ENCODE results near the gene CIAO3.

The CIAO3 gene

DNA sequence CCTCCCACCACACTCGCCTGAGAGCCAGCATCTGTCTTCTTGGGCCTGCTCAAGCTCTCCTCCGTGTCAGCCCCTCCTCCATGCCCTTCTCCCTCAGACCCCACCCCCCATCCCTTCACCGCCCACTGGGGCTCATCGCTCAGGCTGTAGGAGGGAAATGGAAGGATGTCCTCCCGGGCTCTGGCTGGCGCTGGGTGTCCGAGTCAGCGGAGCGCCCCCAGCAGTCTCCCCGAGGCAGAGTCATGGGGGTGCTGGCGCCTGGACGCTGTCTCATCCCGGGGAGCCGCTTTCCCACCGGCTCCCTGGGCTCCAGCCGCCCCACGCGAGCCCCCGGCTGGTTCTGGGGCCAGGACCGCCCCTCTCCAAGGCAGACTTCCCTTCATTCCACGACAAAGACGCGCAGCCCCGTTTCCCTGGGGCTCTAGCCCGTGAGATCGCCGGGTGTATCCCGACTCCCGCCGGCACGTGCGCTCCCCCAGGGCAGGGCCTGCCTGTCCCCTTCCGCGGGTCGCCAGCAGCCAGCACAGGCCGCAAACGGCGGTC lies 20.3 kb downstream of the CIAO3 start:
- TF ChIP-seq CTCF (IDR thresholded peaks at IDR 0.05; ENCODE audit: insufficient read depth, low read length, missing control alignments): peak; percentile 52
- CTCF ChIA-PET: interaction anchor here (0.6 to 3.4 kb wide), 16 partner anchors 8 to 335 kb away, joined by 3 to 25 read pairs (median 4); partner anchors contain the start of gene CIAO3
- DNase-seq (ENCODE audit: low read depth, low spot score): no peak
- H3K4me3 ChIP-seq (ENCODE audit: low read depth, low read length): peak overlapping the region; percentile 75
- POLR2A ChIA-PET: interaction anchor here (1.0 to 1.5 kb wide), 3 partner anchors 9 to 34 kb away, joined by 3 to 7 read pairs (median 5); no protein-coding TSS in a partner anchor

- peak; percentile 29 for TF ChIP-seq CTCF (IDR thresholded peaks at IDR 0.05; ENCODE audit: insufficient read depth, low read length, missing control alignments)
- no peak for DNase-seq (ENCODE audit: low read depth, low spot score)
- POLR2A ChIA-PET: interaction anchor here (0.9 to 1.5 kb wide), 4 partner anchors 10 to 69 kb away, joined by 3 to 7 read pairs (median 4); partner anchors contain the start of genes CHTF18 and RPUSD1
- H3K4me3 ChIP-seq (ENCODE audit: low read depth, low read length): peak overlapping the region; percentile 75
- CTCF ChIA-PET: interaction anchor here (0.6 to 3.4 kb wide), 18 partner anchors 8 to 456 kb away, joined by 3 to 25 read pairs (median 4); partner anchors contain the start of gene CIAO3
These were observed 20.9 kb downstream of the CIAO3 start for GRCh38 chr16:719815-720446.

DNA sequence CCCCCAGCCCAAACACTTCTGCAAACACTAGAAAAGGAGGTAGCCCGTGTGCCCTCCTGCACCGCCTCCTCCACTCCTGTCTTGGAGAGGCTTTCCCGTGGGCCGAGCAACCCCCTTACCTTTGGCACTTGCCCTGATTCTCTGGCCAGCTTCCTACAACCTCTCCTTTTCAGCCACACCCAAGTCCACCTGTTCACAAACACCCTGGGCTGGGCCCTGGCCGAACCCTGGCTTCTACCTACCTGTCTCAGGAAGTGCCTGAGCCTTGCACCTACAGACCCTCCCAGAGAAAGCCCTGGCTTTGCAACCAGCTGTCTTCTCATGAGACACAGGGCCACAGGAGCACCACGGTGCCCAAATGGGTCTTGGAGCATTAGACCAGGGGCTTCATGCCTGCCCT lies 21.9 kb downstream of the CIAO3 start:
- TF ChIP-seq CTCF (IDR thresholded peaks at IDR 0.05; ENCODE audit: insufficient read depth, low read length, missing control alignments): no peak
- no peak for DNase-seq (ENCODE audit: low read depth, low spot score)
- CTCF ChIA-PET: interaction anchor here (0.7 to 3.4 kb wide), 7 partner anchors 9 to 457 kb away, joined by 3 to 25 read pairs (median 6); no protein-coding TSS in a partner anchor
- H3K4me3 ChIP-seq (ENCODE audit: low read depth, low read length): no peak overlapping the region
- POLR2A ChIA-PET: interaction anchor here (0.9 kb wide), 1 partner anchor 70 kb away, joined by 3 read pairs; the partner anchor contains the start of genes CHTF18 and RPUSD1

DNA sequence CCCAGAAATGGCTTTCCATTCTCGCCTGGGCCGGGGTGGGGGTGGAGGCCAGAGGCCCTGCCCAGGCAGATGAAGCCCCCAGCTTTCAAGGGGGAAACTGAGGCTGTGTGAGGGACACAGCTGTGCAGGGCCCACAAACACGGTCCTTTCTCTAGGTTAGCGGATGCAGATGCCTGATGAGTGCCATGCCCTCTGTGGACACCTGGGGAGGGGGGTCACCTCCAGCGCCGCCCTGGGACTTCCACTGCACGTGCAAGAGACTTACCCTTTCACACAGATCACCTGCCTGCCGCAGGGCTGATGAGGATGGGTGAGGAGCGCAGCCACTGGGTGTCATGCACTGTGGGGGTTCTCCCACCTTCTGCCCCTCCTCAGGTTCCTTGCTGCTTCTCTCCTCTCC lies 22.4 kb downstream of the CIAO3 start:
- DNase-seq (ENCODE audit: low read depth, low spot score): no peak
- no peak overlapping the region for H3K4me3 ChIP-seq (ENCODE audit: low read depth, low read length)
- TF ChIP-seq CTCF (IDR thresholded peaks at IDR 0.05; ENCODE audit: insufficient read depth, low read length, missing control alignments): no peak
- ChIA-PET POLR2A (no interaction called here), CTCF (interaction anchor here (3.4 kb wide), 1 partner anchor 68 kb away, joined by 25 read pairs; no protein-coding TSS in a partner anchor)

GRCh38 chr16:717450-718245 lies 23.1 kb downstream of the CIAO3 start:
- no peak overlapping the region for H3K4me3 ChIP-seq (ENCODE audit: low read depth, low read length)
- POLR2A ChIA-PET: no interaction called here
- no peak for TF ChIP-seq CTCF (IDR thresholded peaks at IDR 0.05; ENCODE audit: insufficient read depth, low read length, missing control alignments)
- CTCF ChIA-PET: interaction anchor here (1.0 to 10.1 kb wide), 2 partner anchors 68 to 139 kb away, joined by 3 to 210 read pairs; partner anchors contain the start of genes CHTF18 and RPUSD1
- DNase-seq (ENCODE audit: low read depth, low spot score): no peak
